GM12864 (cell line): ENCODE measurements around the gene PMAIP1.

Experiments
- DNase-seq: peaks from one replicate; pipeline ENCODE4 v3.0.0-alpha.2; 2011; ENCODE audit warnings: low read depth
- H3K4me3 ChIP-seq: 2 replicates; pipeline ENCODE4 v1.5.1; 2011; ENCODE audit warnings: mild to moderate bottlenecking, low read depth, low read length, control low read depth
- CTCF ChIP-seq: IDR thresholded peaks from 2 replicates; pipeline ENCODE4 v1.5.1; 2011; ENCODE audit warnings: low read depth, mild to moderate bottlenecking, moderate library complexity, low read length, control low read depth, inconsistent platforms; ENCODE audit errors: missing control alignments

Gene PMAIP1

GRCh38 chr18:59900222-59901128 is 679 bp downstream of the PMAIP1 start:
- peak; percentile 82 for DNase-seq
- no peak for TF ChIP-seq CTCF
- peak overlapping the region; percentile 94 for H3K4me3 ChIP-seq

- DNase-seq = no peak
- no peak for TF ChIP-seq CTCF
- peak overlapping the region; percentile 94 for H3K4me3 ChIP-seq
Measured at GRCh38 chr18:59902131-59902992, 2.6 kb downstream of the PMAIP1 start.

- no peak for TF ChIP-seq CTCF
- no peak for DNase-seq
- peak overlapping the region; percentile 94 for H3K4me3 ChIP-seq
Measured at GRCh38 chr18:59902993-59903610, 3.3 kb downstream of the PMAIP1 start.

GRCh38 chr18:59904011-59904601 is 4.3 kb downstream of the PMAIP1 start:
- no peak for DNase-seq
- H3K4me3 ChIP-seq = peak overlapping the region; percentile 49
- no peak for TF ChIP-seq CTCF

- no peak for TF ChIP-seq CTCF
- DNase-seq = no peak
- H3K4me3 ChIP-seq = peak overlapping the region; percentile 36; the same call in 1 of the 2 replicates
Measured at GRCh38 chr18:59905686-59906091, 5.9 kb downstream of the PMAIP1 start.

- H3K4me3 ChIP-seq = peak overlapping the region; percentile 36; the same call in 1 of the 2 replicates
- TF ChIP-seq CTCF = no peak
- DNase-seq = no peak
Measured at GRCh38 chr18:59906203-59906602, 6.4 kb downstream of the PMAIP1 start.
